Peyer's patch (tissue), 4 donors: Measurements from ENCODE around the gene TMPRSS3. TPM values are rescaled to one million over a fixed set of nuclear protein-coding genes. Genes with fewer than 3 reads are reported as not detected.

Source experiments
- DNase-seq, 3 donors: peaks; one replicate each; pipeline ENCODE4 v3.0.0-alpha.2; 2017 to 2019
- H3K27ac ChIP-seq, 4 donors: fragments of 200-600 bp; sonication (generic); one replicate each; pipeline ENCODE4 v1.5.1; 2016 to 2019
- H3K27me3 ChIP-seq, 2 donors: fragments of 200-600 bp; sonication (generic); one replicate each; pipeline ENCODE4 v1.5.1; 2019
- H3K36me3 ChIP-seq, 3 donors: fragments of 200-600 bp; sonication (generic); one replicate each; pipeline ENCODE4 v1.5.1; 2016 to 2019
- H3K4me1 ChIP-seq, 4 donors: fragments of 200-600 bp; sonication (generic); one replicate each; pipeline ENCODE4 v1.5.1; 2016 to 2019
- H3K4me3 ChIP-seq, 4 donors: fragments of 200-600 bp; sonication (generic); 1 replicate in 3 of 4; 2 replicates in 1 of 4; pipeline ENCODE4 v1.5.1; 2016 to 2019; ENCODE audit warnings: mild to moderate bottlenecking in 1 of 4
- H3K9me3 ChIP-seq, 4 donors: fragments of 200-600 bp; sonication (generic); one replicate each; pipeline ENCODE4 v1.5.1; 2016 to 2019; ENCODE audit warnings: mild to moderate bottlenecking in 1 of 4
- POLR2A ChIP-seq, 2 donors: fragments of 450-650 bp; IDR thresholded peaks; one replicate each; pipeline ENCODE4 v1.5.1; 2017; ENCODE audit warnings: antibody characterized with exemption in 2 of 2, mild to moderate bottlenecking in 2 of 2, moderate library complexity in 2 of 2
- total RNA-seq, 4 donors: library from RNA; depleted of rRNA; stranded (reverse); fragments of >200 nt; gene quantifications; one replicate each; pipeline ENCODE4 v1.1.0, GENCODE V29; 2016
- TF ChIP-seq, protein P1 (sequence below), 6 experiments: fragments of 450-650 bp in 4 of 6; fragments of 200-600 bp in 2 of 6; sonication (generic) in 1 of 6; IDR thresholded peaks; one replicate each; pipeline ENCODE4 v1.5.1; 2017 to 2019; ENCODE audit warnings: antibody characterized with exemption in 6 of 6, mild to moderate bottlenecking in 3 of 6, moderate library complexity in 1 of 6

TMPRSS3 gene
- total RNA-seq, 4 donors from 2014 or later = 0.54 to 2.5 TPM; not detected in 2

DNA sequence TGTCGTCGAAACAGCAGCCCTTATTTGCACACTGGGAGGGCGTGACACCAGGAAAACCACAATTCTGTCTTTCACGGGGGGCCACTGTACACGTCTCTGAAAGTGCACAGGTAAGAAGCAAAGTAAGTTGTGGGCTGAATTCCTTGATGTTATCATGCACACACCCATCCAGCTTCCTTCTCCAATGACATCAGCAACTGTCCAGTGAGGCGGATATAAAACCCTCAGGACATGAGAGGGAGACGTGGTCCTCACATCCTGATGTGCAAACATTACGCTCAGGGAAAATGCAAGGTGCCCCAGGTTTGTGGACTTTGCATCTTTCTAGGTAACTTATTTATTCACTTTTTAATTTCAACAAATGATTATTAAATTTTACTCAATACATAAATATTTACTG lies 32.5 kb downstream of the TMPRSS3 start:
- TF ChIP-seq POLR2A (IDR thresholded peaks at IDR 0.05) = no peak
- TF ChIP-seq, protein P1, sequence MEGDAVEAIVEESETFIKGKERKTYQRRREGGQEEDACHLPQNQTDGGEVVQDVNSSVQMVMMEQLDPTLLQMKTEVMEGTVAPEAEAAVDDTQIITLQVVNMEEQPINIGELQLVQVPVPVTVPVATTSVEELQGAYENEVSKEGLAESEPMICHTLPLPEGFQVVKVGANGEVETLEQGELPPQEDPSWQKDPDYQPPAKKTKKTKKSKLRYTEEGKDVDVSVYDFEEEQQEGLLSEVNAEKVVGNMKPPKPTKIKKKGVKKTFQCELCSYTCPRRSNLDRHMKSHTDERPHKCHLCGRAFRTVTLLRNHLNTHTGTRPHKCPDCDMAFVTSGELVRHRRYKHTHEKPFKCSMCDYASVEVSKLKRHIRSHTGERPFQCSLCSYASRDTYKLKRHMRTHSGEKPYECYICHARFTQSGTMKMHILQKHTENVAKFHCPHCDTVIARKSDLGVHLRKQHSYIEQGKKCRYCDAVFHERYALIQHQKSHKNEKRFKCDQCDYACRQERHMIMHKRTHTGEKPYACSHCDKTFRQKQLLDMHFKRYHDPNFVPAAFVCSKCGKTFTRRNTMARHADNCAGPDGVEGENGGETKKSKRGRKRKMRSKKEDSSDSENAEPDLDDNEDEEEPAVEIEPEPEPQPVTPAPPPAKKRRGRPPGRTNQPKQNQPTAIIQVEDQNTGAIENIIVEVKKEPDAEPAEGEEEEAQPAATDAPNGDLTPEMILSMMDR (IDR thresholded peaks at IDR 0.05) = no peak
- Histone ChIP-seq H3K4me3 (no peak overlapping the region), H3K9me3 (peaks cover 0 to 5% (median 0%) of the 10 kb centered on the region in 4 donors), H3K27me3 (no peaks in the 10 kb centered on the region), H3K4me1 (no peaks in the 10 kb centered on the region), H3K27ac (no peak overlapping the region), H3K36me3 (no peaks in the 10 kb centered on the region)
- no peak for DNase-seq

DNA sequence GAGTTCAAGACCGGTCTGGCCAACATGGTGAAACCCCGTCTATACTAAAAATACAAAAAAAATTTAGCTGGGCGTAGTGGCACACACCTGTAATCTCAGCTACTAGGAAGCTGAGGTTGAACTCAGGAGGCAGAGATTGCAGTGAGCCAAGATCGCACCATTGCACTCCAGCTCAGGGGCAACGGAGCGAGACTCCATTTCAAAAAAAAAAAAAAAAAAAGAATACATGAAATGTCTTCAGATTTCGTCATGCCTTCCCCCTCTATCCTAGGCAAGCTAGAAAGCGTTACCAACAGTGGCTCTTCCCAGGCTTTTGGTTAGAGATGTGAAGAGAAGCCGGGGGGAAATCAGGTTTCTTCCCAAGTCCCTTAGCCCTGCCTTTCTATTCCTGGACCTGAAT lies 33.2 kb downstream of the TMPRSS3 start:
- Histone ChIP-seq H3K27me3 (no peaks in the 10 kb centered on the region), H3K9me3 (peaks cover 0 to 5% (median 0%) of the 10 kb centered on the region in 4 donors), H3K27ac (no peak overlapping the region), H3K36me3 (no peaks in the 10 kb centered on the region), H3K4me3 (no peak overlapping the region), H3K4me1 (no peaks in the 10 kb centered on the region)
- no peak for TF ChIP-seq POLR2A (IDR thresholded peaks at IDR 0.05)
- TF ChIP-seq, protein P1 (IDR thresholded peaks at IDR 0.05) = no peak
- no peak for DNase-seq

DNA sequence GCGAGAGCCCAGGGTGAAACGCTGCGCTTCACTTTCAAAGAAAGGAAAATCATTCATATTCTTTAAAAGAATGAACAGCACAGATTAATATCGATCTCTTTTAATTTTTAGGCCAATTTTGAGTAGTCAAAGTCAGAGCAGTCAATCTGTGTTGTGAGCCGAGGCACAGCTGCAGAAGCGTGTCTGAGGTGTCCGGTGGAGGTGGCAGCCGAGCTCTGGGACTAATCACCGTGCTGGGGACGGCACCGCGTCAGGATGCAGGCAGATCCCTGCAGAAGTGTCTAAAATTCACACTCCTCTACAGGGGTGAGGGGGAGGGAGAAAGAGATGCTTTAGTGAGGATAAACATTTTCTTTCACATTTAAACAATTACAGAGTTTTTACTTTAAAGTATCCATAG lies 33.7 kb downstream of the TMPRSS3 start:
- no peak overlapping the region for H3K4me3 ChIP-seq
- no peaks in the 10 kb centered on the region for H3K27me3 ChIP-seq
- no peak overlapping the region for H3K27ac ChIP-seq
- no peaks in the 10 kb centered on the region for H3K4me1 ChIP-seq
- TF ChIP-seq, protein P1 (IDR thresholded peaks at IDR 0.05) = no peak
- TF ChIP-seq POLR2A (IDR thresholded peaks at IDR 0.05) = no peak
- no peaks in the 10 kb centered on the region for H3K36me3 ChIP-seq
- DNase-seq = no peak
- H3K9me3 ChIP-seq = peaks cover 0 to 5% (median 0%) of the 10 kb centered on the region in 4 donors

DNA sequence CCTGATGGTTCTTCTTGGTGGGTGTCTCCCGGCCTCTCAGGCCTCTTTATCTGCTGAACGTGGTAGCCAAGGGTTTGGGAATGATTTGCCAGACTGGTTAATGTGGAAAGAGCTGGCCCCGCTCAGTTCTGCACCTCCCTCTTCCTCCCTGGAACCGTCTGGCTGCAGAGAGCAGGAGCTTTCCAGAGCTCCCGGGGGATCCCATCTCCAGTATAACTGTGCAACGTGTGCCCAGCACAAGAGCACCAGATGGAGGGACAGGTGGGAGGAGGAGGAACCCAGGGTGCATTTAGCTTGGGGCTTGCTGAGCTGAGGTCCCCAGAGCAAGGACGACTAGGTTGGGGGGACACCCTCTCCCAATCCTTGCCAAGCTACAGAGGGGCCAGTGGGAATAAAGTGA lies 34.6 kb downstream of the TMPRSS3 start:
- TF ChIP-seq, protein P1 (IDR thresholded peaks at IDR 0.05) = no peak
- TF ChIP-seq POLR2A (IDR thresholded peaks at IDR 0.05) = no peak
- Histone ChIP-seq H3K27ac (no peak overlapping the region), H3K4me1 (no peaks in the 10 kb centered on the region), H3K27me3 (no peaks in the 10 kb centered on the region), H3K9me3 (peaks cover 0 to 5% (median 0%) of the 10 kb centered on the region in 4 donors), H3K4me3 (no peak overlapping the region), H3K36me3 (no peaks in the 10 kb centered on the region)
- peak in 1 of 3 donors; percentile 31 for DNase-seq

DNA sequence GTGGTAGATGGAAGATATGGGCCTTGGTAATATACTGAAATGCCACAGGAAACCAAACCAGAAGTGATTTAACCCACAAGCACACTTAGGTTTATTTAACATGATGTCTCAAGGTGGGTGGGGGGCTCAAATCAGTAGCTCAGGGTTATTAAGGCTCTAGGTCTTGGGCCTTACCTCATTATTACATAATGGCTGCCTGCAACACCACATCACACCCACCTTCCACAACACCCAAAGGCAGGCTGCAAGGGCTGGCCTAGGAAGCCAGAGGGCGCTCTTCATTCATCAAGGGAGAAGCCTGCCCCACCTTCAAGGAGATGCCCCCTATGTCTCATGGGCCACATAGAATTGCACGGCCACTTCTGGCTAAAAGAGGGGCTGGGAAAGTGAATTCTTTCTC lies 35.5 kb downstream of the TMPRSS3 start:
- peaks cover 0 to 5% (median 0%) of the 10 kb centered on the region in 4 donors for H3K9me3 ChIP-seq
- TF ChIP-seq POLR2A (IDR thresholded peaks at IDR 0.05) = no peak
- TF ChIP-seq, protein P1 (IDR thresholded peaks at IDR 0.05) = peak in 2 of 6 experiments; percentile 9 to 15
- H3K27me3 ChIP-seq = no peaks in the 10 kb centered on the region
- H3K27ac ChIP-seq = no peak overlapping the region
- H3K4me3 ChIP-seq = no peak overlapping the region
- peak in 1 of 3 donors; percentile 26 for DNase-seq
- H3K4me1 ChIP-seq = no peaks in the 10 kb centered on the region
- H3K36me3 ChIP-seq = no peaks in the 10 kb centered on the region

DNA sequence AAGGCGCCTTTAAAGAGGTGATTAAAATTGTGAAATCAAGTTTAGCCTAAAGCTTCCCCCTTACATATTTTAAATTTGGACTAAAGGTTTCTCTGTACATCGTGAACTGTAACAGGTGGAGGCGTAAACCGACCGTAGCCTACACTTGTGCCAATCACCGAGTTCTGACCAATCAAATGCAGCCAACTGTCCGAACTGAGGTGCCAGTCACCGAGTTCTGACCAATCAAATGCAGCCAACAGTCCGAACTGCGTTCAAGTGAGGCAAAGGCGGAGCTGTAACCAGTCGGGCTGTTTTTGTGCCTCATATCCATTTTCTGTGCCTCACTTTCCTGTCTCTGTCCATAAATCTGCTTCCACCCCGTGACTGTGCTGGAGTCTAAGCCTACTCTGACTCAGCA lies 36.9 kb downstream of the TMPRSS3 start:
- Histone ChIP-seq H3K27me3 (no peaks in the 10 kb centered on the region), H3K9me3 (peaks cover 0 to 5% (median 0%) of the 10 kb centered on the region in 4 donors), H3K27ac (no peak overlapping the region), H3K36me3 (no peaks in the 10 kb centered on the region), H3K4me1 (no peaks in the 10 kb centered on the region), H3K4me3 (no peak overlapping the region)
- TF ChIP-seq, protein P1 (IDR thresholded peaks at IDR 0.05) = no peak
- no peak for TF ChIP-seq POLR2A (IDR thresholded peaks at IDR 0.05)
- peak in 1 of 3 donors; percentile 20 for DNase-seq
